HG02759 (cell line): ENCODE results near the gene ZC3H18.

Source experiments
- ATAC-seq: cut with Tn5 transposase; IDR thresholded peaks from one replicate; pipeline ENCODE4 v1.9.1; 2021; ENCODE audit warnings: mild to moderate bottlenecking, moderate library complexity; ENCODE audit not compliant: unreplicated experiment

The ZC3H18 gene

GRCh38 chr16:88578446-88579313, 8.5 kb downstream of the ZC3H18 start:
- no peak for ATAC-seq

GRCh38 chr16:88580371-88580770, 10.2 kb downstream of the ZC3H18 start:
- ATAC-seq, result no peak

GRCh38 chr16:88581033-88581432, 10.8 kb downstream of the ZC3H18 start:
- ATAC-seq, result no peak

- no peak for ATAC-seq
Measured at GRCh38 chr16:88582912-88583575, 12.8 kb downstream of the ZC3H18 start.

GRCh38 chr16:88584676-88585075, 14.5 kb downstream of the ZC3H18 start:
- no peak for ATAC-seq

- no peak for ATAC-seq
Measured at GRCh38 chr16:88585269-88585668, 15.1 kb downstream of the ZC3H18 start.

GRCh38 chr16:88585927-88586581, 15.9 kb downstream of the ZC3H18 start:
- ATAC-seq, result no peak

GRCh38 chr16:88588148-88588547, 17.9 kb downstream of the ZC3H18 start:
- no peak for ATAC-seq

GRCh38 chr16:88588754-88589153, 18.6 kb downstream of the ZC3H18 start:
- ATAC-seq, result no peak

GRCh38 chr16:88589441-88589840, 19.2 kb downstream of the ZC3H18 start:
- no peak for ATAC-seq

- ATAC-seq, result no peak
Measured at GRCh38 chr16:88591577-88592021, 21.4 kb downstream of the ZC3H18 start.

GRCh38 chr16:88593061-88593460, 22.9 kb downstream of the ZC3H18 start:
- ATAC-seq, result no peak

- ATAC-seq, result no peak
Measured at GRCh38 chr16:88593489-88593888, 23.3 kb downstream of the ZC3H18 start.

- ATAC-seq, result no peak
Measured at GRCh38 chr16:88593910-88594309, 23.7 kb downstream of the ZC3H18 start.

- ATAC-seq, result no peak
Measured at GRCh38 chr16:88595101-88595500, 24.9 kb downstream of the ZC3H18 start.

- ATAC-seq, result no peak
Measured at GRCh38 chr16:88595921-88596320, 25.7 kb downstream of the ZC3H18 start.

GRCh38 chr16:88596483-88596882, 26.3 kb downstream of the ZC3H18 start:
- ATAC-seq, result no peak

GRCh38 chr16:88597856-88598491, 27.8 kb downstream of the ZC3H18 start:
- ATAC-seq, result no peak

- no peak for ATAC-seq
Measured at GRCh38 chr16:88599092-88599733, 29.0 kb downstream of the ZC3H18 start.

- no peak for ATAC-seq
Measured at GRCh38 chr16:88599825-88600538, 29.8 kb downstream of the ZC3H18 start.
